ENCODE measurements around the gene CBX7. TPM values are rescaled to one million over a fixed set of nuclear protein-coding genes. Genes with fewer than 3 reads are reported as not detected.
A peak's percentile ranks its signal among the peaks of the same experiment; 100 is the strongest.

CBX7 gene
- total and polyA plus RNA-seq, 2 experiments from 2014 or later = 2.6 to 11.5 TPM

DNA sequence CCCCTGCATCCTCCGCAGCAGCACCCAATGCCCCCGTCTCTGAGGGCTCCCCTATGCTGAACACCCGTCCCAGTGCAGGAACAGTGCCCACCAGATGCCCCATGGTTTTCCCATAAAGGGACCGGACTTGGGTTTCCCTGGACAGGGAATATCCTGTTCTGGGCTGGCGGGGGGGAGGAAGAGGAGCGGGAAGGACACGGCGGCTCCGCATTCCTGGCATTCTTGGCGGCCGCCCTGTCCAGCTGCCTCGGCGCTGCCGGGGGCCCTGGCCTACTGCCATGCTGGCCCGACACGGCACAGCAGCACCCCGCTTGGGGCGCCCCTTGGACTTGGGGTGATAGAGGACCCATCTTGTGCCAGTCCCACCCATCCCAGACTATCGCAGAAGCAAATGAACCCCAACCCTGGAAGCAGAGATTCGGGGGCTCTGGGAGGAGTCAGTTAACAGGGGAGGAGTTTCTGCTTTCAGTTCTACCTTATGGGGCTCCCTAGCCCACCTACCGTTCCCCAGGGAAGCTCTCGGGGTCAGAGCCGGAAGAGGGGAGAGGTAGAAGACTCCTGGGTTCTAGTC, 23.7 kb upstream of the CBX7 start:
- no peaks in the 10 kb centered on the region for H3K79me2 ChIP-seq (replicated peaks; ENCODE audit: insufficient read depth)
- H3K9me2 ChIP-seq (ENCODE audit: insufficient read depth) = no peaks in the 10 kb centered on the region
- H3K4me3 ChIP-seq = peak overlapping the region; percentile 36; the same call in 1 of the 2 replicates
- H3K36me3 ChIP-seq (ENCODE audit: insufficient read depth) = no peaks in the 10 kb centered on the region
- H2AFZ ChIP-seq = no peak overlapping the region
- Mint-ChIP-seq H3K4me1 (peaks cover 81% of the 10 kb centered on the region), H3K9me3 (peaks cover 3% of the 10 kb centered on the region; the same call in 1 of the 3 replicates), H3K36me3 (ENCODE audit: low read depth) (peaks cover under 1% of the 10 kb centered on the region; the same call in 1 of the 3 replicates), H3K4me3 (no peak overlapping the region), H3K27me3 (ENCODE audit: insufficient read depth, low read depth, poor library complexity) (peaks cover 28% of the 10 kb centered on the region), H3K27ac (peak overlapping the region; percentile 95)
- TF ChIP-seq NANOG (IDR thresholded peaks at IDR 0.05; ENCODE audit: borderline replicate concordance) (no peak), EZH2 (IDR thresholded peaks at IDR 0.05; ENCODE audit: low read depth, unreplicated experiment) (no peak), CREB1 (CRISPR knock-in tag; IDR thresholded peaks at IDR 0.05; ENCODE audit: low read depth) (peak; percentile 40; the same call in 1 of the 2 replicates), ZNF331 (CRISPR knock-in tag; IDR thresholded peaks at IDR 0.05; ENCODE audit: low read depth) (no peak)
- TF ChIP-seq, protein P1, sequence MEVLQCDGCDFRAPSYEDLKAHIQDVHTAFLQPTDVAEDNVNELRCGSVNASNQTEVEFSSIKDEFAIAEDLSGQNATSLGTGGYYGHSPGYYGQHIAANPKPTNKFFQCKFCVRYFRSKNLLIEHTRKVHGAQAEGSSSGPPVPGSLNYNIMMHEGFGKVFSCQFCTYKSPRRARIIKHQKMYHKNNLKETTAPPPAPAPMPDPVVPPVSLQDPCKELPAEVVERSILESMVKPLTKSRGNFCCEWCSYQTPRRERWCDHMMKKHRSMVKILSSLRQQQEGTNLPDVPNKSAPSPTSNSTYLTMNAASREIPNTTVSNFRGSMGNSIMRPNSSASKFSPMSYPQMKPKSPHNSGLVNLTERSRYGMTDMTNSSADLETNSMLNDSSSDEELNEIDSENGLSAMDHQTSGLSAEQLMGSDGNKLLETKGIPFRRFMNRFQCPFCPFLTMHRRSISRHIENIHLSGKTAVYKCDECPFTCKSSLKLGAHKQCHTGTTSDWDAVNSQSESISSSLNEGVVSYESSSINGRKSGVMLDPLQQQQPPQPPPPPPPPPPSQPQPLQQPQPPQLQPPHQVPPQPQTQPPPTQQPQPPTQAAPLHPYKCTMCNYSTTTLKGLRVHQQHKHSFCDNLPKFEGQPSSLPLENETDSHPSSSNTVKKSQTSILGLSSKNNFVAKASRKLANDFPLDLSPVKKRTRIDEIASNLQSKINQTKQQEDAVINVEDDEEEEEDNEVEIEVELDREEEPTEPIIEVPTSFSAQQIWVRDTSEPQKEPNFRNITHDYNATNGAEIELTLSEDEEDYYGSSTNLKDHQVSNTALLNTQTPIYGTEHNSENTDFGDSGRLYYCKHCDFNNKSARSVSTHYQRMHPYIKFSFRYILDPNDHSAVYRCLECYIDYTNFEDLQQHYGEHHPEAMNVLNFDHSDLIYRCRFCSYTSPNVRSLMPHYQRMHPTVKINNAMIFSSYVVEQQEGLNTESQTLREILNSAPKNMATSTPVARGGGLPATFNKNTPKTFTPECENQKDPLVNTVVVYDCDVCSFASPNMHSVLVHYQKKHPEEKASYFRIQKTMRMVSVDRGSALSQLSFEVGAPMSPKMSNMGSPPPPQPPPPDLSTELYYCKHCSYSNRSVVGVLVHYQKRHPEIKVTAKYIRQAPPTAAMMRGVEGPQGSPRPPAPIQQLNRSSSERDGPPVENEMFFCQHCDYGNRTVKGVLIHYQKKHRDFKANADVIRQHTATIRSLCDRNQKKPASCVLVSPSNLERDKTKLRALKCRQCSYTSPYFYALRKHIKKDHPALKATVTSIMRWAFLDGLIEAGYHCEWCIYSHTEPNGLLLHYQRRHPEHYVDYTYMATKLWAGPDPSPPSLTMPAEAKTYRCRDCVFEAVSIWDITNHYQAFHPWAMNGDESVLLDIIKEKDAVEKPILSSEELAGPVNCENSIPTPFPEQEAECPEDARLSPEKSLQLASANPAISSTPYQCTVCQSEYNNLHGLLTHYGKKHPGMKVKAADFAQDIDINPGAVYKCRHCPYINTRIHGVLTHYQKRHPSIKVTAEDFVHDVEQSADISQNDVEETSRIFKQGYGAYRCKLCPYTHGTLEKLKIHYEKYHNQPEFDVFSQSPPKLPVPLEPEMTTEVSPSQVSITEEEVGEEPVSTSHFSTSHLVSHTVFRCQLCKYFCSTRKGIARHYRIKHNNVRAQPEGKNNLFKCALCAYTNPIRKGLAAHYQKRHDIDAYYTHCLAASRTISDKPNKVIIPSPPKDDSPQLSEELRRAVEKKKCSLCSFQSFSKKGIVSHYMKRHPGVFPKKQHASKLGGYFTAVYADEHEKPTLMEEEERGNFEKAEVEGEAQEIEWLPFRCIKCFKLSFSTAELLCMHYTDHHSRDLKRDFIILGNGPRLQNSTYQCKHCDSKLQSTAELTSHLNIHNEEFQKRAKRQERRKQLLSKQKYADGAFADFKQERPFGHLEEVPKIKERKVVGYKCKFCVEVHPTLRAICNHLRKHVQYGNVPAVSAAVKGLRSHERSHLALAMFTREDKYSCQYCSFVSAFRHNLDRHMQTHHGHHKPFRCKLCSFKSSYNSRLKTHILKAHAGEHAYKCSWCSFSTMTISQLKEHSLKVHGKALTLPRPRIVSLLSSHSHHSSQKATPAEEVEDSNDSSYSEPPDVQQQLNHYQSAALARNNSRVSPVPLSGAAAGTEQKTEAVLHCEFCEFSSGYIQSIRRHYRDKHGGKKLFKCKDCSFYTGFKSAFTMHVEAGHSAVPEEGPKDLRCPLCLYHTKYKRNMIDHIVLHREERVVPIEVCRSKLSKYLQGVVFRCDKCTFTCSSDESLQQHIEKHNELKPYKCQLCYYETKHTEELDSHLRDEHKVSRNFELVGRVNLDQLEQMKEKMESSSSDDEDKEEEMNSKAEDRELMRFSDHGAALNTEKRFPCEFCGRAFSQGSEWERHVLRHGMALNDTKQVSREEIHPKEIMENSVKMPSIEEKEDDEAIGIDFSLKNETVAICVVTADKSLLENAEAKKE (CRISPR knock-in tag; IDR thresholded peaks at IDR 0.05) = no peak
- TF ChIP-seq, protein P2, sequence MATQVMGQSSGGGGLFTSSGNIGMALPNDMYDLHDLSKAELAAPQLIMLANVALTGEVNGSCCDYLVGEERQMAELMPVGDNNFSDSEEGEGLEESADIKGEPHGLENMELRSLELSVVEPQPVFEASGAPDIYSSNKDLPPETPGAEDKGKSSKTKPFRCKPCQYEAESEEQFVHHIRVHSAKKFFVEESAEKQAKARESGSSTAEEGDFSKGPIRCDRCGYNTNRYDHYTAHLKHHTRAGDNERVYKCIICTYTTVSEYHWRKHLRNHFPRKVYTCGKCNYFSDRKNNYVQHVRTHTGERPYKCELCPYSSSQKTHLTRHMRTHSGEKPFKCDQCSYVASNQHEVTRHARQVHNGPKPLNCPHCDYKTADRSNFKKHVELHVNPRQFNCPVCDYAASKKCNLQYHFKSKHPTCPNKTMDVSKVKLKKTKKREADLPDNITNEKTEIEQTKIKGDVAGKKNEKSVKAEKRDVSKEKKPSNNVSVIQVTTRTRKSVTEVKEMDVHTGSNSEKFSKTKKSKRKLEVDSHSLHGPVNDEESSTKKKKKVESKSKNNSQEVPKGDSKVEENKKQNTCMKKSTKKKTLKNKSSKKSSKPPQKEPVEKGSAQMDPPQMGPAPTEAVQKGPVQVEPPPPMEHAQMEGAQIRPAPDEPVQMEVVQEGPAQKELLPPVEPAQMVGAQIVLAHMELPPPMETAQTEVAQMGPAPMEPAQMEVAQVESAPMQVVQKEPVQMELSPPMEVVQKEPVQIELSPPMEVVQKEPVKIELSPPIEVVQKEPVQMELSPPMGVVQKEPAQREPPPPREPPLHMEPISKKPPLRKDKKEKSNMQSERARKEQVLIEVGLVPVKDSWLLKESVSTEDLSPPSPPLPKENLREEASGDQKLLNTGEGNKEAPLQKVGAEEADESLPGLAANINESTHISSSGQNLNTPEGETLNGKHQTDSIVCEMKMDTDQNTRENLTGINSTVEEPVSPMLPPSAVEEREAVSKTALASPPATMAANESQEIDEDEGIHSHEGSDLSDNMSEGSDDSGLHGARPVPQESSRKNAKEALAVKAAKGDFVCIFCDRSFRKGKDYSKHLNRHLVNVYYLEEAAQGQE (IDR thresholded peaks at IDR 0.05; ENCODE audit: unreplicated experiment) = no peak
- TF ChIP-seq, protein P3, sequence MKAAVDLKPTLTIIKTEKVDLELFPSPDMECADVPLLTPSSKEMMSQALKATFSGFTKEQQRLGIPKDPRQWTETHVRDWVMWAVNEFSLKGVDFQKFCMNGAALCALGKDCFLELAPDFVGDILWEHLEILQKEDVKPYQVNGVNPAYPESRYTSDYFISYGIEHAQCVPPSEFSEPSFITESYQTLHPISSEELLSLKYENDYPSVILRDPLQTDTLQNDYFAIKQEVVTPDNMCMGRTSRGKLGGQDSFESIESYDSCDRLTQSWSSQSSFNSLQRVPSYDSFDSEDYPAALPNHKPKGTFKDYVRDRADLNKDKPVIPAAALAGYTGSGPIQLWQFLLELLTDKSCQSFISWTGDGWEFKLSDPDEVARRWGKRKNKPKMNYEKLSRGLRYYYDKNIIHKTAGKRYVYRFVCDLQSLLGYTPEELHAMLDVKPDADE (IDR thresholded peaks at IDR 0.05) = peak; percentile 48; the same call in 1 of the 2 replicates
- TF ChIP-seq, protein P4, sequence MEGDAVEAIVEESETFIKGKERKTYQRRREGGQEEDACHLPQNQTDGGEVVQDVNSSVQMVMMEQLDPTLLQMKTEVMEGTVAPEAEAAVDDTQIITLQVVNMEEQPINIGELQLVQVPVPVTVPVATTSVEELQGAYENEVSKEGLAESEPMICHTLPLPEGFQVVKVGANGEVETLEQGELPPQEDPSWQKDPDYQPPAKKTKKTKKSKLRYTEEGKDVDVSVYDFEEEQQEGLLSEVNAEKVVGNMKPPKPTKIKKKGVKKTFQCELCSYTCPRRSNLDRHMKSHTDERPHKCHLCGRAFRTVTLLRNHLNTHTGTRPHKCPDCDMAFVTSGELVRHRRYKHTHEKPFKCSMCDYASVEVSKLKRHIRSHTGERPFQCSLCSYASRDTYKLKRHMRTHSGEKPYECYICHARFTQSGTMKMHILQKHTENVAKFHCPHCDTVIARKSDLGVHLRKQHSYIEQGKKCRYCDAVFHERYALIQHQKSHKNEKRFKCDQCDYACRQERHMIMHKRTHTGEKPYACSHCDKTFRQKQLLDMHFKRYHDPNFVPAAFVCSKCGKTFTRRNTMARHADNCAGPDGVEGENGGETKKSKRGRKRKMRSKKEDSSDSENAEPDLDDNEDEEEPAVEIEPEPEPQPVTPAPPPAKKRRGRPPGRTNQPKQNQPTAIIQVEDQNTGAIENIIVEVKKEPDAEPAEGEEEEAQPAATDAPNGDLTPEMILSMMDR (conservative IDR thresholded peaks at IDR 0.05; ENCODE audit: low read depth in 2 of 2) = no peak
- no peaks in the 10 kb centered on the region for H3K27me3 ChIP-seq (ENCODE audit: insufficient read depth)
- peaks cover 54% of the 10 kb centered on the region for H3K4me1 ChIP-seq (ENCODE audit: insufficient read depth)
- DNase-seq (ENCODE audit: low spot score) = peak; percentile 92
- peak overlapping the region; percentile 99 for H3K27ac ChIP-seq (ENCODE audit: low read depth)
- H3K4me2 ChIP-seq = peak overlapping the region; percentile 80
- H4K20me1 ChIP-seq (replicated peaks; ENCODE audit: insufficient read depth) = no peaks in the 10 kb centered on the region
- ATAC-seq = peak; percentile 48
- peaks cover 17% of the 10 kb centered on the region for H3F3A ChIP-seq (replicated peaks; ENCODE audit: low read depth)

Data from GM23338 (cell line).